A549 treated with AZD2906 at 1 μM for 4 hours (cell line): ENCODE data around the gene KRTAP27-1. TPM values are rescaled to one million over a fixed set of nuclear protein-coding genes. Genes with fewer than 3 reads are reported as not detected.

Source experiments
- total RNA-seq: library from RNA; stranded (reverse); fragments of 200-300 nt; extraction: Qiagen RNA extraction; gene quantifications from 5 replicates; pipeline ENCODE4 v1.2.3, GENCODE V29; 2022

The KRTAP27-1 gene, protein sequence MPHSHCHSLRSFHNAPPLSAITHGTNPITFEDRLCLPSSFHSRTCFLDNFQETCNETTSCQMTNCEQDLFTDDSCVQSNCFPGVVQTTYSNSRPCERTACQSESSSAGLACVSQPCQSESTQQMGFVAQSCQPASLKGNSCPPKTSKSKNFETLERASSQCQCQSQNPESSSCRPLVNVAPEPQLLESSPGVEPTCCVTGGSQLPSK
- not detected in 5 replicates for total RNA-seq

DNA sequence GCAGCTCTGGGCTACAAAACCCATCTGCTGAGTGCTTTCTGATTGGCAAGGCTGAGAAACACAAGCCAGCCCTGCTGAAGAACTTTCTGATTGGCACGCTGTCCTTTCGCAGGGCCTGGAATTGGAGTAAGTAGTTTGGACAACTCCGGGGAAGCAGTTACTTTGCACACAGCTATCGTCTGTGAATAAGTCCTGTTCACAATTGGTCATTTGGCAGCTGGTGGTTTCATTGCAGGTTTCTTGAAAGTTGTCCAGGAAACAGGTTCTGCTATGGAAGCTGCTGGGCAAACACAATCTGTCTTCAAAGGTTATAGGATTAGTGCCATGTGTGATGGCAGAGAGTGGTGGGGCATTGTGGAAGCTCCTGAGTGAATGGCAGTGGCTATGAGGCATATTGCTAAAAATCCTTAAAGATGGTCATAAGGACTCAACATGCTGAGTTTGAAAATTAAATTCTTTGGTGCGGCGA is at the start of gene KRTAP27-1:
Gene KRTAP27-1, minus strand, starts transcription at position 419 of the 469 bp plus-strand sequence. Its CDS starts 26 bp downstream, at position 393.

DNA sequence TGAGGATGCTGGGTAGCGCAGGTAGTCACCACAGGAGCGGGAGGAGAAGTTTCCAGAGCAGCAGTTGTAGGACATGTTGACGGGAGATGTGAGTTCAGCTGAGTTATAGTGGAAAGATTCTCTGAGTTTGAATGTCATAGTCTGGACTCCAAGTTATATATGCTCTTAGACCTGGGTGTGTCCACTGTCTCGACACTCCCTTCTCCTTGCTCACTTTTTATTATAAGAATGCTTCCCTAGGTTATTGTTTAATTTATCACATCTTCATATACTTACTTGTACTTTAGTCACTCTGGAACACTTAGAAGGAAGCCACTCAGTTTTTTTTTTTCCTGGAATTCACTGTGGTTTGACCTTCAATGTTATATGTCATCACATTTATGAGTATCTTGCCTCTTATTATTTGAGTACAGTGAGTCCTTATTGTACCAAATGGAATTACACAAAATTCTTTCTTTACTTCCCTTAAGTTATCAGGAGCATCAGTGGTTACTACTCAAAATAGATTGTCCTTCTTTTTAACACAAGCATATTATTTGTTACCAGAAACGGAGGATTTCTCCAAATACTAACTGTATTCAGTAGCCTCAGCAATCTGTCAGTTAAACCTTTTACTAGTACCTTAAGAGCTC is 34.8 kb upstream of the KRTAP27-1 start, which contains the start of gene KRTAP13-2:
Gene KRTAP13-2, minus strand, starts transcription at position 133 of the 632 bp plus-strand sequence. Its CDS starts 58 bp downstream, at position 75.

DNA sequence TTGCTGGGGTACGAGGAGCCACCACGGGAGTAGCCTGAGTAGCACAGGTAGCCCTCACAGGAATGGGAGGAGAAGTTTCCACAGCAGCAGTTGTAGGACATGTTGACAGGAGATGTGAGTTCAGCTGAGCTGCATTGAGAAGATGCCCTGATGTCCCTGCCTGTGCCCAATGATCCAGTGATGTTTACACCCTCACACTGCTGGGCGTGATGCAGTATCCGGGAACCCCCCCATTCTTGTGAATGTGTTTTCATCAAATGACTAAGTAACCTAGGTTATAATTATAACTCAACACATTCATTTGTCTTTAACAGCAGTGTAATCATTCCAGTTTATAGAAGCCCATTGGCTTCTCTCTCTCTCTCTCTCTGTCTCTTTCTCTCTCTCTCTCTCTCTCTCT is 11.0 kb upstream of the KRTAP27-1 start, which contains the start of gene KRTAP23-1:
Gene KRTAP23-1, minus strand, starts transcription at position 101 of the 400 bp plus-strand sequence. Its CDS starts 0 bp downstream, at position 101.

DNA sequence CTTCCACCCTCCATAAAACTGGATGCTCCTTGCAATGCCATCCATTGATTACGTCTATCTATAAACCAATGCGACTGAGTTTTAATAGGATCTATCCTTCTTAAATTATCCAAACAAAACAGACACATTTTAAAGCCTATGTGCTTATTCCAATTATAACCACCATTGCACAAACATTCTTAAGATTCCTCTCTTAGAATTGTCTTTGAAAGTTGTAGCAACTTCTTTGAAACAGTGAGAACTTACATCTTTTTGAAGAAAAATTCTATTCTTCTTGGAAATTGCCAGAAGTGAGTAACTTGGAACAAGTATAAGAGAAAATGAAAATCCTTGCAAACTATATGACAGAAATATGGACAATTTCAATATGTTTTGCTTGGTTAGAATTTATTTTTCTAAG is 17.3 kb downstream of the KRTAP27-1 start, which contains the start of gene KRTAP26-1:
Gene KRTAP26-1, minus strand, starts transcription at position 101 of the 400 bp plus-strand sequence. CDS start 280 bp downstream, outside the sequence.

DNA sequence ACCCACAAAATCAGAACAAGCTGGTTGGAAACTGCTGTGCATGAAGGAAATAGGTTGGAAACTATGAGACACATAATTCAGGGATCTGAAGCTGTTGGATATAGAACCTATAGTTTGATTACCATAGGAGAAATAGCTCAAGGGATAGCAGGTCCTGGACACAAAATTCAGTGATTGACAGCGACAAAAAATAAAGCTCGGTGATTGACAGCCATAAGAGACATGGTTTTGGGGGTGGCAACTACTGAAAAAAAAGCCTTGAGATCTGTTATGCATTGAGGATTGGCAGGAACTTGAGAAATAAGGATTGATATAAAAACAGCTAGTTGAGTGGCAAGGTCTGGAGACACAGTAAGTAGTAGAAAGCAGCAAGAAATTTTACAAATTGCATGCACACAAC is 48.3 kb downstream of the KRTAP27-1 start, which contains the start of gene KRTAP25-1:
Gene KRTAP25-1, minus strand, starts transcription at position 300 of the 400 bp plus-strand sequence. Its CDS starts 24 bp downstream, at position 276.

Other genes with a start within 250 kb of the KRTAP27-1 start
- gene CLDN17, start 170.9 kb downstream of the KRTAP27-1 start, total RNA-seq = not detected in 5 replicates
- not detected in 5 replicates for gene CLDN8, start 121.6 kb downstream of the KRTAP27-1 start, total RNA-seq
- gene KRTAP24-1, start 54.7 kb downstream of the KRTAP27-1 start, total RNA-seq = not detected in 5 replicates
- not detected in 5 replicates for gene KRTAP25-1, start 48.2 kb downstream of the KRTAP27-1 start, total RNA-seq
- gene KRTAP26-1, start 17.4 kb downstream of the KRTAP27-1 start, total RNA-seq = not detected in 5 replicates
- gene KRTAP23-1, start 10.9 kb upstream of the KRTAP27-1 start, total RNA-seq = not detected in 5 replicates
- not detected in 5 replicates for gene KRTAP13-2, start 34.6 kb upstream of the KRTAP27-1 start, total RNA-seq
- not detected in 5 replicates for gene KRTAP13-1, start 58.3 kb upstream of the KRTAP27-1 start, total RNA-seq
- not detected in 5 replicates for gene KRTAP13-3, start 88.2 kb upstream of the KRTAP27-1 start, total RNA-seq
- gene KRTAP13-4, start 92.5 kb upstream of the KRTAP27-1 start, total RNA-seq = not detected in 5 replicates
- gene KRTAP15-1, start 102.6 kb upstream of the KRTAP27-1 start, total RNA-seq = not detected in 5 replicates
- gene KRTAP19-1, start 142.7 kb upstream of the KRTAP27-1 start, total RNA-seq = not detected in 5 replicates
- gene KRTAP19-2, start 149.7 kb upstream of the KRTAP27-1 start, total RNA-seq = not detected in 5 replicates
- gene KRTAP19-3, start 154.3 kb upstream of the KRTAP27-1 start, total RNA-seq = not detected in 5 replicates
- gene KRTAP19-4, start 159.5 kb upstream of the KRTAP27-1 start, total RNA-seq = not detected in 5 replicates
- not detected in 5 replicates for gene KRTAP19-5, start 164.4 kb upstream of the KRTAP27-1 start, total RNA-seq
- not detected in 5 replicates for gene KRTAP19-6, start 204.2 kb upstream of the KRTAP27-1 start, total RNA-seq
- gene KRTAP19-7, start 223.6 kb upstream of the KRTAP27-1 start, total RNA-seq = not detected in 5 replicates